ENCODE measurements around the gene FCRL3. TPM values are rescaled to one million over a fixed set of nuclear protein-coding genes. Genes with fewer than 3 reads are reported as not detected.

Gene FCRL3
- total RNA-seq, 2 donors from 2014 or later = 1.3 TPM; not detected in 1

GRCh38 chr1:157628773-157629172 lies 71.8 kb downstream of the FCRL3 start:
- Mint-ChIP-seq H3K36me3 (no peaks in the 10 kb centered on the region), H3K9me3 (no peaks in the 10 kb centered on the region), H3K27ac (no peak overlapping the region)
- peak in 1 of 2 donors; percentile 36 for ATAC-seq
- DNase-seq (ENCODE audit: low spot score in 2 of 2) = no peak

Other genes with a start within 250 kb of the FCRL3 start
- gene FCRL5, start 148.3 kb downstream of the FCRL3 start, total RNA-seq = not detected
- not detected for gene FCRL4, start 102.7 kb downstream of the FCRL3 start, total RNA-seq
- gene FCRL2, start 76.4 kb upstream of the FCRL3 start, total RNA-seq = not detected
- not detected for gene FCRL1, start 119.4 kb upstream of the FCRL3 start, total RNA-seq
- gene CD5L, start 141.0 kb upstream of the FCRL3 start, total RNA-seq = not detected